ENCODE data around the gene GPR27.

Gene GPR27

DNA sequence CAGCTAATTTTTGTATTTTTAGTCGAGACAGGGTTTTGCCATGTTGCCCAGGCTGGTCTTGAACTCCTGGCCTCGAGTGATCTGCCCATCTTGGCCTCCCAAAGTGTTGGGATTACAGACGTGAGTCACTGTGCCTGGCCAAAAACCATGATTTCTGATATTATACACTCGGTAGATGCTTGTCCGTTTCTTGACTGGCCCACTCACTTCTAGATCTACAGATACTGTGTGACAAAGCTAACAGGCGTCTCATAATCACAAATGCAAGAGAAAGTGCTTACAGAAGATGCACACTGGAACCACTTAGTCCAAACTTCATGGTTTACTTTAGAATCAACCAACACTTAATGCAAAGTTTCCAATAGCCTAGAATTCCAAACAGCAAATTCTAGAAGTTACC lies 22.9 kb downstream of the GPR27 start:
- no peak overlapping the region for H3K4me3 ChIP-seq (ENCODE audit: low read depth, low read length)
- TF ChIP-seq CTCF (IDR thresholded peaks at IDR 0.05; ENCODE audit: low read depth, low read length): no peak

GRCh38 chr3:71778353-71778752 lies 24.7 kb downstream of the GPR27 start:
- no peak overlapping the region for H3K4me3 ChIP-seq (ENCODE audit: low read depth, low read length)
- TF ChIP-seq CTCF (IDR thresholded peaks at IDR 0.05; ENCODE audit: low read depth, low read length): no peak

GRCh38 chr3:71779674-71780377 lies 26.2 kb downstream of the GPR27 start:
- no peak overlapping the region for H3K4me3 ChIP-seq (ENCODE audit: low read depth, low read length)
- TF ChIP-seq CTCF (IDR thresholded peaks at IDR 0.05; ENCODE audit: low read depth, low read length): no peak

DNA sequence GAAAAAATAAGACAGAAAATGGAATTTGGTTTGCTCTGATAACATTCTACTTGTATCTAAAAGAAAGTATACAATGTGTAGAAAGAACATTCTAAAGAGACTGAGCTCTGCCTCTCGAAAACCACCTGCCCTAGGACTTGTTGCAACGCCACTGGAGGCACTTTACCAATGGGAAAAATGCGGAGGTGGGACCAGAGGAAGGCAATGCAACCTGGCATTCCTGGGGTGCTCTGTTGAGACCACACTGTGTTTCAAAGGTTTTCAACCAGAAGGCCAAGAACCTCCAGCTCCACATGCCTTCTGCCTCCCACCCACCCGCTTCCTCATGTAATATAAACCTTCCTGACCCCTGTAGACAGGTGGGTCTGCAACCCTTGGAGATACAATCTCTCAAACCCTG lies 26.8 kb downstream of the GPR27 start:
- no peak overlapping the region for H3K4me3 ChIP-seq (ENCODE audit: low read depth, low read length)

DNA sequence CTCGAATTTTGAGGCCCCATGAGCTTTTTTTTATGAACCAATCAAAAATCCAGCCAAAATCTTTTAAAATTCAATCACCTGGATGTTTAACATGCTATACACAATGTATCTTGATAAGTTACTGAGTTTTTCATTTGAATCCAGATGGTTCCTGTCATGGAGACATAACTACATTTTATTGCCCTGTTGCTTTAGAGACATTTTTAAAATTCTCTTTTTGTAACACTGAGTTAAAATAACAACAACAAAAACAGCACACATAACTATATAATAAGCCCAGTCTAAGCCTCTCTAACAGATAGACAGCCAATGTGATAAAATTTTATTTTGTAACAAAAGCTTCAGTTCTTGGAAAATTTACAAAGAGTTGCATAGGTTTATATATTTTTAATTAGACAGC lies 29.5 kb downstream of the GPR27 start:
- no peak overlapping the region for H3K4me3 ChIP-seq (ENCODE audit: low read depth, low read length)
- no peak for TF ChIP-seq CTCF (IDR thresholded peaks at IDR 0.05; ENCODE audit: low read depth, low read length)

More for the DNA sequence above, 26.8 kb downstream of the GPR27 start:
- no peak for TF ChIP-seq CTCF (IDR thresholded peaks at IDR 0.05; ENCODE audit: low read depth, low read length)

DNA sequence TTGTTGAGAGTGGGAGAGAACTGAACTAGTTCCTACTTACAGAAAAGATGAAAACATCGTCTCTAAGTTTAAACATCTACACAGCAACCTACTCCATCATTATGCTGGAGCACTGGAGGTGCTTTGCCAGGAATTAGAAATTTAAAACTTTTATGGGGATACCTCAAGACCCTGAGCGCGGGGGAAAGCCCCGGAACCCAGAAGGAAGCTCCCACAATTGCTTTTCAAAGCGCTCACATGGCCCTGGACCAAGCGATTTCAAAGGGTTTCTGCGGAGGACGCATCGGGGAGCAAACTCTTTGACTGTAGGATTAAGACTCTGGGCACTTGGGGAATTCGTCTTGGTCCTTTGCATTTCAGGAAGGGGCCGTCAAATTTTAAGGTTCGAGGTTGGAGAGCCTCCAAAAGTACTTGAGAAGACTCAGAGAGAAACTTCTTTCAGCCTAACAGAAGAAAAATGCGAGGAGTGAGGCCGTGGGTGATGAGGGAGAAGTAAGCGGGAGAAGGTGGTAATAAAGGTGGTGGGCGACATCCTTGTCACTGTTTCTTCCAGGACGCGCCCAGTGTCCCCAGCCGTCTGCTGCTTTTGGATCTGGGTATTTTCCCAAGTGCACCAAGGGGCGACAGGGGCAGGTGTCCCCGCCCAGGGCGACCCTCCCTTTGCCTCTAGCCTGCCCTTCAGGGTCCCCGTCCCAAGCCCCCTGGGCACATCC lies 30.7 kb downstream of the GPR27 start:
- no peak overlapping the region for H3K4me3 ChIP-seq (ENCODE audit: low read depth, low read length)
- no peak for TF ChIP-seq CTCF (IDR thresholded peaks at IDR 0.05; ENCODE audit: low read depth, low read length)

DNA sequence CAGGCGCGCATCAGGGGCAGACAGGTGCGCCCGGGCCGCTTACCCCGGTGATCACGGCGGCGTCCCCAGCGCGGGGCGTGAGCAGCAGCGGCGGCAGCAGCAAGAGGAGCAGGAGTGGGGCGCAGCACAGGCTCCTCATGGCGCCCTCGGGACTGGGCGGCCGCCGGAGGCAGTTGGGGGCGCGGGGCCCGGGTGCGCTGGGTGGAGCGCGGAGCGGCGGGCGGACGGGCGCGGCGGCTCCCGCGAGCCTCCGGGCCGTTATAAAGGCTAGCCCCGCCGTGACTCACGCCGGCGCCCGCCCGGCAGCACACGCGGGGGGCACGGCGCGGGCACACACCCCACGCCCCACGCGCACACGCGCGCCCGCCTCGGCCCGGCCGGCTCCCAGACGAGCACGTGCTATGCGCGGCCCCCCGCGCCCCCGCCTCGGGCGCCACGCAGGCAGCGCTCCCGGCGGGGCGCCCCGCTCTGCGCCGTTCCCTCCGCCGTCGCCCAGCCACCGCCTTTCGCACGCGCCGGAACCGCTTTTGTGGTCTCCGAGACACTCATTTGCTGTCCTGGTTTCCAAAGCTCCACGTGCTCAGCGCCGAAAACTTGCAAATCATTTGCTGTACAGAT lies 31.4 kb downstream of the GPR27 start, which contains the start of gene PROK2:
PROK2 (minus strand) TSS at position 235 of the 618 bp plus-strand sequence; CDS start at position 139, 96 bp downstream.
- TF ChIP-seq CTCF (IDR thresholded peaks at IDR 0.05; ENCODE audit: low read depth, low read length): no peak
- no peak within 1 kb of the TSS for H3K4me3 ChIP-seq (ENCODE audit: low read depth, low read length)
